HG03520 (cell line): ENCODE data around the gene REEP6.

Experiments used
- ATAC-seq: cut with Tn5 transposase; IDR thresholded peaks from one replicate; pipeline ENCODE4 v1.9.1; 2021; ENCODE audit warnings: mild to moderate bottlenecking, moderate library complexity; ENCODE audit not compliant: unreplicated experiment

The REEP6 gene

GRCh38 chr19:1491114-1491848 is at the start of gene REEP6:
REEP6 (plus strand) TSS chr19:1491181; CDS start chr19:1491270, 89 bp downstream.
- no peak for ATAC-seq

- ATAC-seq, result no peak
Measured at GRCh38 chr19:1441677-1442438, 49.1 kb upstream of the REEP6 start.

- ATAC-seq, result peak; percentile 51
Measured at GRCh38 chr19:1445185-1445931, 45.6 kb upstream of the REEP6 start.

- ATAC-seq, result no peak
Measured at GRCh38 chr19:1445932-1446712, 44.9 kb upstream of the REEP6 start.

GRCh38 chr19:1446713-1447481 is 44.1 kb upstream of the REEP6 start:
- ATAC-seq, result no peak

GRCh38 chr19:1447504-1447903 is 43.5 kb upstream of the REEP6 start:
- no peak for ATAC-seq

GRCh38 chr19:1447944-1448343 is 43.0 kb upstream of the REEP6 start:
- no peak for ATAC-seq

GRCh38 chr19:1449467-1450442 is 41.2 kb upstream of the REEP6 start, which contains the start of gene APC2:
APC2 (plus strand) TSS chr19:1450121; CDS start chr19:1453002, 2,881 bp downstream.
- no peak for ATAC-seq

GRCh38 chr19:1450735-1451731 is 39.9 kb upstream of the REEP6 start:
- no peak for ATAC-seq

GRCh38 chr19:1451916-1452801 is 38.8 kb upstream of the REEP6 start:
- ATAC-seq, result no peak

- no peak for ATAC-seq
Measured at GRCh38 chr19:1452802-1453524, 38.0 kb upstream of the REEP6 start.

GRCh38 chr19:1453525-1454364 is 37.2 kb upstream of the REEP6 start:
- no peak for ATAC-seq

- no peak for ATAC-seq
Measured at GRCh38 chr19:1455002-1455335, 36.0 kb upstream of the REEP6 start.

- no peak for ATAC-seq
Measured at GRCh38 chr19:1455336-1456120, 35.5 kb upstream of the REEP6 start.
